Endothelial cell of umbilical vein (primary cell): ENCODE measurements around the gene ITPR2. TPM values are rescaled to one million over a fixed set of nuclear protein-coding genes. Genes with fewer than 3 reads are reported as not detected.

Source experiments
- BruUV-seq: library from RNA; stranded (reverse); fragments of 400-500 nt; replicated peaks from 2 replicates; lab custom pipeline; 2021; lab: Mats Ljungman, UMichigan
- CTCF ChIA-PET: fragments of 300-600, 350-600 bp; sonication (Branson Sonifier 250); formaldehyde crosslinking; loops from one replicate; lab custom pipeline; 2021; ENCODE audit warnings: antibody characterized with exemption, inconsistent platforms; lab: Charles Lee
- POLR2A ChIA-PET: fragments of 300-600, 350-600 bp; sonication (Branson Sonifier 250); formaldehyde crosslinking; loops from one replicate; lab custom pipeline; 2021; ENCODE audit warnings: antibody characterized with exemption, inconsistent platforms; lab: Charles Lee
- DNase-seq: peaks from one replicate; pipeline ENCODE4 v3.0.0-alpha.2; 2011; ENCODE audit warnings: low read depth, low spot score
- FAIRE-seq: peaks from 2 replicates; lab custom pipeline; 2011; peaks lifted over from hg19 to GRCh38; lab: Jason Lieb, UNC
- H2AFZ ChIP-seq: 2 replicates; pipeline ENCODE4 v1.6.0; 2012; ENCODE audit warnings: low read depth, low read length, control low read depth, inconsistent platforms
- H3K27ac ChIP-seq: 2 replicates; pipeline ENCODE4 v1.5.1; 2011; ENCODE audit warnings: low read depth, mild to moderate bottlenecking, control low read depth, low read length, moderate library complexity; ENCODE audit not compliant: insufficient read depth
- H3K27me3 ChIP-seq, 2 experiments: 2 replicates each; pipeline versions ENCODE4 v1.6.0 to v1.6.1; 2011; ENCODE audit warnings: low read length in 2 of 2, mixed read lengths in 1 of 2; ENCODE audit not compliant: control insufficient read depth in 2 of 2, insufficient read depth in 2 of 2
- H3K36me3 ChIP-seq, 2 experiments: 2 replicates in 1 of 2; 3 replicates in 1 of 2; pipeline ENCODE4 v1.5.1; 2011; ENCODE audit warnings: low read length in 2 of 2, mild to moderate bottlenecking in 1 of 2, moderate library complexity in 1 of 2; ENCODE audit not compliant: control insufficient read depth in 2 of 2, insufficient read depth in 2 of 2; ENCODE audit errors: extremely low read depth in 1 of 2
- H3K4me1 ChIP-seq: 3 replicates; pipeline ENCODE4 v1.5.1; 2011; ENCODE audit warnings: mild to moderate bottlenecking, low read length; ENCODE audit not compliant: control insufficient read depth, insufficient read depth; ENCODE audit errors: extremely low read depth
- H3K4me2 ChIP-seq: 2 replicates; pipeline ENCODE4 v1.6.1; 2011; ENCODE audit warnings: low read length, control low read depth, mixed read lengths; ENCODE audit not compliant: insufficient read depth
- H3K4me3 ChIP-seq, 3 experiments: fragments of 200-600 bp in 1 of 3; sonication (generic), shearing (Covaris generic) in 1 of 3; replicated peaks in 1 of 3; 2 replicates each; pipeline ENCODE4 v1.5.1; 2011 to 2016; ENCODE audit warnings: control low read depth in 3 of 3, low read length in 3 of 3, mild to moderate bottlenecking in 2 of 3, inconsistent platforms in 1 of 3, low read depth in 1 of 3, moderate library complexity in 1 of 3; ENCODE audit not compliant: insufficient read depth in 1 of 3
- H3K79me2 ChIP-seq: 2 replicates; pipeline ENCODE4 v1.6.0; 2012; ENCODE audit warnings: low read length, inconsistent platforms; ENCODE audit not compliant: control insufficient read depth, insufficient read depth
- H3K9ac ChIP-seq: replicated peaks from 2 replicates; pipeline ENCODE3; 2011; ENCODE audit warnings: low read length, control low read depth; ENCODE audit not compliant: insufficient read depth; ENCODE audit errors: extremely low read depth
- H3K9me1 ChIP-seq: replicated peaks from 3 replicates; pipeline ENCODE4 v1.6.0; 2011; ENCODE audit warnings: mild to moderate bottlenecking, low read length; ENCODE audit not compliant: control insufficient read depth, insufficient read depth; ENCODE audit errors: extremely low read depth
- H3K9me3 ChIP-seq: replicated peaks from 2 replicates; pipeline ENCODE4 v1.5.1; 2012; ENCODE audit warnings: low read length, inconsistent platforms; ENCODE audit not compliant: control insufficient read depth, insufficient read depth
- H4K20me1 ChIP-seq: replicated peaks from 2 replicates; pipeline ENCODE3; 2011; ENCODE audit warnings: mild to moderate bottlenecking, low read length; ENCODE audit not compliant: control insufficient read depth, insufficient read depth; ENCODE audit errors: extremely low read depth
- CTCF ChIP-seq, 2 donors: IDR thresholded peaks; 1 replicate in 1 of 2; 2 replicates in 1 of 2; pipeline ENCODE4 v1.5.1; 2011; ENCODE audit warnings: low read length in 2 of 2, mild to moderate bottlenecking in 2 of 2, moderate library complexity in 2 of 2, control low read depth in 1 of 2, inconsistent platforms in 1 of 2, low read depth in 1 of 2; ENCODE audit not compliant: insufficient read depth in 1 of 2; ENCODE audit errors: extremely low read depth in 1 of 2
- EZH2 ChIP-seq: IDR thresholded peaks from 2 replicates; pipeline ENCODE4 v1.6.1; 2012; ENCODE audit warnings: borderline replicate concordance, low read depth, mild to moderate bottlenecking, moderate library complexity, low read length, inconsistent platforms; ENCODE audit not compliant: severe bottlenecking
- FOS ChIP-seq: IDR thresholded peaks from 2 replicates; pipeline ENCODE4 v1.6.1; 2011; ENCODE audit warnings: mild to moderate bottlenecking, low read length, moderate library complexity, borderline replicate concordance; ENCODE audit not compliant: insufficient read depth
- GATA2 ChIP-seq: IDR thresholded peaks from 2 replicates; pipeline ENCODE4 v1.7.0; 2011; ENCODE audit warnings: low read depth, mild to moderate bottlenecking, moderate library complexity, mixed read lengths, low read length; ENCODE audit not compliant: insufficient read length, insufficient read depth
- JUN ChIP-seq: IDR thresholded peaks from 2 replicates; pipeline ENCODE4 v1.6.1; 2011; ENCODE audit warnings: borderline replicate concordance, low read depth; ENCODE audit not compliant: insufficient read length, insufficient read depth
- MAX ChIP-seq: IDR thresholded peaks from 2 replicates; pipeline ENCODE4 v1.6.1; 2011; ENCODE audit not compliant: insufficient read depth, insufficient read length
- MYC ChIP-seq: IDR thresholded peaks from one replicate; pipeline ENCODE4 v1.6.1; 2011; ENCODE audit warnings: mild to moderate bottlenecking, low read depth, low read length
- POLR2A ChIP-seq: IDR thresholded peaks from 2 replicates; pipeline ENCODE4 v1.6.1; 2012; ENCODE audit warnings: low read depth, mild to moderate bottlenecking, control low read depth, low read length
- POLR2AphosphoS5 ChIP-seq: IDR thresholded peaks from 2 replicates; pipeline ENCODE4 v1.6.1; 2012; ENCODE audit warnings: low read depth, mild to moderate bottlenecking, control low read depth, low read length, moderate library complexity; ENCODE audit not compliant: insufficient read depth
- dilution Hi-C: fragments of 300-500 bp; cut with MboI; formaldehyde crosslinking; loops from one replicate; pipeline ENCODE4 v1.15.0; 2019; ENCODE audit warnings: low sequenced_read_pairs; ENCODE audit not compliant: extremely low pct_ligation_motif_present
- intact Hi-C: fragments of 100-400 bp; cut with micrococcal nuclease; formaldehyde crosslinking; loops from one replicate; pipeline ENCODE4 v1.10.0; 2022
- polyA plus RNA-seq, 4 experiments: library from polyadenylated mRNA; depleted of rRNA in 3 of 4; stranded (reverse) in 3 of 4; unstranded in 1 of 4; fragments of >200 nt; gene quantifications; 2 replicates each; pipeline versions ENCODE4 v1.2.1 to v1.2.3, GENCODE V29; 2011 to 2012; ENCODE audit warnings: missing spikeins in 1 of 4
- total RNA-seq: library from RNA; stranded (reverse); gene quantifications from 2 replicates; pipeline ENCODE4 v1.2.3, GENCODE V29; 2021

The ITPR2 gene
- total and polyA plus RNA-seq, 2 donors (not counting 3 experiments of a cell fraction or from before 2014, with no cell fraction given): 16.2 to 86.8 TPM

GRCh38 chr12:26339976-26340375, 493.0 kb downstream of the ITPR2 start:
- H3K4me2 ChIP-seq: no peak overlapping the region
- no peaks in the 10 kb centered on the region for H3K9me3 ChIP-seq
- TF ChIP-seq MAX (no peak), EZH2 (no peak), POLR2AphosphoS5 (no peak), FOS (no peak), GATA2 (no peak), JUN (no peak), CTCF (IDR thresholded peaks at IDR 0.05; ENCODE audit: extremely low read depth in 1 of 2, insufficient read depth in 1 of 2, low read depth in 1 of 2, low read length in 2 of 2) (no peak), MYC (no peak), POLR2A (no peak)
- ChIA-PET POLR2A (no interaction called here), CTCF (interaction anchor here (1.0 kb wide), 1 partner anchor 9 kb away, joined by 3 read pairs; no protein-coding TSS in a partner anchor)
- FAIRE-seq (peak; percentile 18), DNase-seq (no peak)
- no peak overlapping the region for H3K4me3 ChIP-seq
- H3K36me3 ChIP-seq: peaks cover 0 to 8% of the 10 kb centered on the region in 2 experiments
- no peak overlapping the region for H3K27ac ChIP-seq
- no TSS peak for BruUV-seq
- H2AFZ ChIP-seq: no peak overlapping the region
- H4K20me1 ChIP-seq: no peaks in the 10 kb centered on the region
- peaks cover 6% of the 10 kb centered on the region for H3K4me1 ChIP-seq
- dilution Hi-C loops: no loop called here
- no peaks in the 10 kb centered on the region for H3K27me3 ChIP-seq
- no peaks in the 10 kb centered on the region for H3K9me1 ChIP-seq
- intact Hi-C loops: no loop called here
- no peak overlapping the region for H3K9ac ChIP-seq
- no peaks in the 10 kb centered on the region for H3K79me2 ChIP-seq
